ENCODE data around the gene SARNP.

The SARNP gene

GRCh38 chr12:55745361-55746173 is 72.0 kb downstream of the SARNP start:
- Histone ChIP-seq H3K27ac (ENCODE audit: low read depth in 2 of 2, low read length in 2 of 2) (peak overlapping the region in 1 of 2 donors; percentile 6), H3K4me3 (ENCODE audit: low read length in 2 of 2) (peak overlapping the region in 1 of 2 donors; percentile 33), H3K4me1 (ENCODE audit: control insufficient read depth in 2 of 2, insufficient read depth in 2 of 2, low read length in 2 of 2) (peaks cover 10 to 11% of the 10 kb centered on the region in 2 donors)

GRCh38 chr12:55744340-55745030 is 73.0 kb downstream of the SARNP start:
- peak overlapping the region; percentile 4 to 47 for H3K9ac ChIP-seq (ENCODE audit: low read depth in 1 of 2, low read length in 2 of 2)
- H3K4me1 ChIP-seq (ENCODE audit: control insufficient read depth in 2 of 2, insufficient read depth in 2 of 2, low read length in 2 of 2): peaks cover 10 to 11% of the 10 kb centered on the region in 2 donors
- H3K4me3 ChIP-seq (ENCODE audit: low read length in 2 of 2): peak overlapping the region; percentile 66 to 72

More at GRCh38 chr12:55745361-55746173, 72.0 kb downstream of the SARNP start:
- peaks cover 0 to 5% of the 10 kb centered on the region in 2 donors for H3K36me3 ChIP-seq (ENCODE audit: control insufficient read depth in 2 of 2, insufficient read depth in 2 of 2, low read length in 2 of 2)
- H3K9me3 ChIP-seq (ENCODE audit: control insufficient read depth in 2 of 2, low read length in 2 of 2): no peaks in the 10 kb centered on the region
- H3K9ac ChIP-seq (ENCODE audit: low read depth in 1 of 2, low read length in 2 of 2): no peak overlapping the region
- H3K27me3 ChIP-seq (ENCODE audit: control insufficient read depth in 2 of 2, insufficient read depth in 2 of 2, low read length in 2 of 2): peaks cover 5 to 10% of the 10 kb centered on the region in 2 donors

GRCh38 chr12:55743406-55744339 is 73.9 kb downstream of the SARNP start:
- Histone ChIP-seq H3K4me3 (ENCODE audit: low read length in 2 of 2) (peak overlapping the region; percentile 66 to 72), H3K27ac (ENCODE audit: low read depth in 2 of 2, low read length in 2 of 2) (peak overlapping the region in 1 of 2 donors; percentile 23), H3K36me3 (ENCODE audit: control insufficient read depth in 2 of 2, insufficient read depth in 2 of 2, low read length in 2 of 2) (no peaks in the 10 kb centered on the region), H3K9ac (ENCODE audit: low read depth in 1 of 2, low read length in 2 of 2) (peak overlapping the region; percentile 47 to 57), H3K4me1 (ENCODE audit: control insufficient read depth in 2 of 2, insufficient read depth in 2 of 2, low read length in 2 of 2) (peaks cover 10 to 11% of the 10 kb centered on the region in 2 donors), H3K27me3 (ENCODE audit: control insufficient read depth in 2 of 2, insufficient read depth in 2 of 2, low read length in 2 of 2) (peaks cover 5 to 10% of the 10 kb centered on the region in 2 donors), H3K9me3 (ENCODE audit: control insufficient read depth in 2 of 2, low read length in 2 of 2) (no peaks in the 10 kb centered on the region)

More at GRCh38 chr12:55744340-55745030, 73.0 kb downstream of the SARNP start:
- Histone ChIP-seq H3K9me3 (ENCODE audit: control insufficient read depth in 2 of 2, low read length in 2 of 2) (no peaks in the 10 kb centered on the region), H3K27ac (ENCODE audit: low read depth in 2 of 2, low read length in 2 of 2) (no peak overlapping the region), H3K27me3 (ENCODE audit: control insufficient read depth in 2 of 2, insufficient read depth in 2 of 2, low read length in 2 of 2) (peaks cover 5 to 10% of the 10 kb centered on the region in 2 donors), H3K36me3 (ENCODE audit: control insufficient read depth in 2 of 2, insufficient read depth in 2 of 2, low read length in 2 of 2) (peaks cover 0 to 5% of the 10 kb centered on the region in 2 donors)

GRCh38 chr12:55742719-55743405 is 74.7 kb downstream of the SARNP start, which contains the start of gene GDF11:
TSS of gene GDF11 (plus strand) at chr12:55743122. CDS start at chr12:55743317, 195 bp downstream.
- Histone ChIP-seq H3K36me3 (ENCODE audit: control insufficient read depth in 2 of 2, insufficient read depth in 2 of 2, low read length in 2 of 2) (no peaks in the 10 kb centered on the region), H3K4me3 (ENCODE audit: low read length in 2 of 2) (peak within 1 kb of the TSS; percentile 66 to 72), H3K27ac (ENCODE audit: low read depth in 2 of 2, low read length in 2 of 2) (peak within 1 kb of the TSS in 1 of 2 donors; percentile 23), H3K9ac (ENCODE audit: low read depth in 1 of 2, low read length in 2 of 2) (peak within 1 kb of the TSS; percentile 47 to 57), H3K4me1 (ENCODE audit: control insufficient read depth in 2 of 2, insufficient read depth in 2 of 2, low read length in 2 of 2) (peaks cover 15 to 17% of the 10 kb centered on the region in 2 donors), H3K27me3 (ENCODE audit: control insufficient read depth in 2 of 2, insufficient read depth in 2 of 2, low read length in 2 of 2) (peaks cover 5 to 10% of the 10 kb centered on the region in 2 donors), H3K9me3 (ENCODE audit: control insufficient read depth in 2 of 2, low read length in 2 of 2) (no peaks in the 10 kb centered on the region)

- no peaks in the 10 kb centered on the region for H3K36me3 ChIP-seq (ENCODE audit: control insufficient read depth in 2 of 2, insufficient read depth in 2 of 2, low read length in 2 of 2)
- peak overlapping the region in 1 of 2 donors; percentile 6 for H3K27ac ChIP-seq (ENCODE audit: low read depth in 2 of 2, low read length in 2 of 2)
- H3K9ac ChIP-seq (ENCODE audit: low read depth in 1 of 2, low read length in 2 of 2): no peak overlapping the region
- H3K4me3 ChIP-seq (ENCODE audit: low read length in 2 of 2): peak overlapping the region in 1 of 2 donors; percentile 53
- H3K4me1 ChIP-seq (ENCODE audit: control insufficient read depth in 2 of 2, insufficient read depth in 2 of 2, low read length in 2 of 2): peaks cover 16 to 24% of the 10 kb centered on the region in 2 donors
- H3K9me3 ChIP-seq (ENCODE audit: control insufficient read depth in 2 of 2, low read length in 2 of 2): no peaks in the 10 kb centered on the region
- peaks cover 5 to 10% of the 10 kb centered on the region in 2 donors for H3K27me3 ChIP-seq (ENCODE audit: control insufficient read depth in 2 of 2, insufficient read depth in 2 of 2, low read length in 2 of 2)
These were observed 75.4 kb downstream of the SARNP start for GRCh38 chr12:55741931-55742680.

GRCh38 chr12:55739025-55739378 is 78.5 kb downstream of the SARNP start:
- no peak overlapping the region for H3K9ac ChIP-seq (ENCODE audit: low read depth in 1 of 2, low read length in 2 of 2)
- peak overlapping the region in 1 of 2 donors; percentile 78 for H3K4me3 ChIP-seq (ENCODE audit: low read length in 2 of 2)
- H3K4me1 ChIP-seq (ENCODE audit: control insufficient read depth in 2 of 2, insufficient read depth in 2 of 2, low read length in 2 of 2): peaks cover 16 to 21% of the 10 kb centered on the region in 2 donors
- H3K27me3 ChIP-seq (ENCODE audit: control insufficient read depth in 2 of 2, insufficient read depth in 2 of 2, low read length in 2 of 2): peaks cover 0 to 5% of the 10 kb centered on the region in 2 donors
- H3K9me3 ChIP-seq (ENCODE audit: control insufficient read depth in 2 of 2, low read length in 2 of 2): no peaks in the 10 kb centered on the region
- H3K36me3 ChIP-seq (ENCODE audit: control insufficient read depth in 2 of 2, insufficient read depth in 2 of 2, low read length in 2 of 2): no peaks in the 10 kb centered on the region
- no peak overlapping the region for H3K27ac ChIP-seq (ENCODE audit: low read depth in 2 of 2, low read length in 2 of 2)

- Histone ChIP-seq H3K27me3 (ENCODE audit: control insufficient read depth in 2 of 2, insufficient read depth in 2 of 2, low read length in 2 of 2) (peaks cover 0 to 5% of the 10 kb centered on the region in 2 donors), H3K36me3 (ENCODE audit: control insufficient read depth in 2 of 2, insufficient read depth in 2 of 2, low read length in 2 of 2) (no peaks in the 10 kb centered on the region), H3K27ac (ENCODE audit: low read depth in 2 of 2, low read length in 2 of 2) (peak overlapping the region; percentile 44 to 64), H3K9me3 (ENCODE audit: control insufficient read depth in 2 of 2, low read length in 2 of 2) (no peaks in the 10 kb centered on the region), H3K4me3 (ENCODE audit: low read length in 2 of 2) (peak overlapping the region; percentile 67 to 78), H3K9ac (ENCODE audit: low read depth in 1 of 2, low read length in 2 of 2) (peak overlapping the region; percentile 56 to 66), H3K4me1 (ENCODE audit: control insufficient read depth in 2 of 2, insufficient read depth in 2 of 2, low read length in 2 of 2) (peaks cover 13 to 18% of the 10 kb centered on the region in 2 donors)
These were observed 79.2 kb downstream of the SARNP start for GRCh38 chr12:55738123-55739024.

GRCh38 chr12:55737581-55738122 is 79.9 kb downstream of the SARNP start:
- Histone ChIP-seq H3K9ac (ENCODE audit: low read depth in 1 of 2, low read length in 2 of 2) (peak overlapping the region; percentile 56 to 66), H3K27ac (ENCODE audit: low read depth in 2 of 2, low read length in 2 of 2) (peak overlapping the region; percentile 44 to 64), H3K4me1 (ENCODE audit: control insufficient read depth in 2 of 2, insufficient read depth in 2 of 2, low read length in 2 of 2) (peaks cover 11 to 18% of the 10 kb centered on the region in 2 donors), H3K9me3 (ENCODE audit: control insufficient read depth in 2 of 2, low read length in 2 of 2) (no peaks in the 10 kb centered on the region), H3K27me3 (ENCODE audit: control insufficient read depth in 2 of 2, insufficient read depth in 2 of 2, low read length in 2 of 2) (peaks cover 0 to 5% of the 10 kb centered on the region in 2 donors), H3K4me3 (ENCODE audit: low read length in 2 of 2) (peak overlapping the region in 1 of 2 donors; percentile 78), H3K36me3 (ENCODE audit: control insufficient read depth in 2 of 2, insufficient read depth in 2 of 2, low read length in 2 of 2) (no peaks in the 10 kb centered on the region)

Data from mucosa of rectum (tissue), 2 donors.